ENCODE results near the gene PTBP2. TPM values are rescaled to one million over a fixed set of nuclear protein-coding genes. Genes with fewer than 3 reads are reported as not detected.

PTBP2 gene
- total and polyA plus RNA-seq, 10 of the 15 experiments (the other 5 are each of a cell fraction or from before 2014, with no cell fraction given), result 5.8 to 17.5 (median 11.1) TPM

DNA sequence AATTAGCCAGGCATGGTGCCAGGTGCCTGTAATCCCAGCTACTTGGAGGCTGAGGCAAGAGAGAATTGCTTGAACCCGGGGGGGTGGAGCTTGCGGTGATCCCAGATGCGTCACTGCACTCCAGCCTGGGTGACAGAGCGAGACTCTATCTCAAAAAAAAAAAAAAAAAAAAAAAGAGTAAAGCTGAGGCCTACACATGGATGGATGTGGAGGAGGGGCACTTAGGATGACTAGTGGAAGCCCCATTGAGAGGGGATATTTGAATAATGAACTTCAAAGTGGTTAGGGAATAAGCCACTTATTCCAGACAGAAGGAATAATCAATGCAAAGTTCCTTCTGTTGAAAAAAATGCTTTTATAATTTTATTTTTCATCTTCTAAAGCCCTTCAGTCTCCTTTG, 51.4 kb downstream of the PTBP2 start:
- intact Hi-C loops (cut with micrococcal nuclease; ENCODE audit: unreplicated experiment), result no loop called here
- peaks cover 1% of the 10 kb centered on the region; the same call in 1 of the 2 replicates for H3K79me2 ChIP-seq (ENCODE audit: control insufficient read depth, insufficient read depth, low read length)
- POLR2A ChIA-PET, result interaction anchor here (0.6 kb wide), 1 partner anchor 27 kb away, joined by 4 read pairs; no protein-coding TSS in a partner anchor

More for the DNA sequence above, 51.4 kb downstream of the PTBP2 start:
- Histone ChIP-seq H3K27ac (ENCODE audit: control insufficient read depth, insufficient read depth) (no peak overlapping the region), H3K4me1 (ENCODE audit: control insufficient read depth, insufficient read depth, low read length) (no peaks in the 10 kb centered on the region), H3K36me3 (ENCODE audit: control insufficient read depth in 2 of 2, insufficient read depth in 2 of 2, low read length in 1 of 2) (peaks cover 2 to 13% of the 10 kb centered on the region in 2 experiments), H3K9me3 (replicated peaks; ENCODE audit: control insufficient read depth, insufficient read depth, low read length) (no peaks in the 10 kb centered on the region), H3K4me2 (ENCODE audit: control insufficient read depth, insufficient read depth) (no peak overlapping the region), H3K4me3 (no peak overlapping the region), H3K27me3 (replicated peaks in 1 of 2; ENCODE audit: control insufficient read depth in 2 of 2, insufficient read depth in 2 of 2, low read length in 1 of 2) (no peaks in the 10 kb centered on the region), H3K9ac (ENCODE audit: control insufficient read depth, insufficient read depth, low read length) (no peak overlapping the region), H2AFZ (ENCODE audit: control insufficient read depth, low read depth, low read length) (no peak overlapping the region), H4K20me1 (ENCODE audit: control insufficient read depth, insufficient read depth) (no peaks in the 10 kb centered on the region)
- no peak for FAIRE-seq
- ChIA-PET RAD21 (ENCODE audit: unreplicated experiment) (no interaction called here), CTCF (interaction anchor here (0.7 kb wide), 1 partner anchor 1052 kb away, joined by 3 read pairs; no protein-coding TSS in a partner anchor), SMC1A (ENCODE audit: uncharacterized antibody, unreplicated experiment) (interaction anchor here (1.3 to 1.5 kb wide), 2 partner anchors 22 to 29 kb away, joined by 3 read pairs; no protein-coding TSS in a partner anchor)
- TF ChIP-seq PKNOX1 (IDR thresholded peaks at IDR 0.05) (no peak), CREB1 (IDR thresholded peaks at IDR 0.05; ENCODE audit: low read depth) (no peak), MTA2 (IDR thresholded peaks at IDR 0.05; ENCODE audit: low read depth) (no peak), RUNX3 (IDR thresholded peaks at IDR 0.05; ENCODE audit: low read length) (no peak), IRF4 (IDR thresholded peaks at IDR 0.05; ENCODE audit: low read depth, low read length) (no peak), STAT1 (conservative IDR thresholded peaks at IDR 0.05) (no peak), POLR2A (IDR thresholded peaks at IDR 0.05; ENCODE audit: low read depth, low read length) (no peak), NR2C2 (IDR thresholded peaks at IDR 0.05; ENCODE audit: borderline replicate concordance, control insufficient read depth, insufficient read length, low read depth) (no peak), ZBED1 (IDR thresholded peaks at IDR 0.05; ENCODE audit: borderline replicate concordance) (no peak), JUND (IDR thresholded peaks at IDR 0.05; ENCODE audit: low read depth, low read length) (no peak), RELB (IDR thresholded peaks at IDR 0.05; ENCODE audit: low read depth) (no peak), ZNF217 (IDR thresholded peaks at IDR 0.05) (no peak)
- BruUV-seq (replicated peaks), result no TSS peak
- 98% methylated on average over 4 of the region's 4 CpGs for WGBS (ENCODE audit: insufficient coverage, insufficient replicate concordance, low lambda C conversion rate, missing lambda C conversion rate)
- no peak for DNase-seq (ENCODE audit: low read depth, low spot score)
- in situ Hi-C loops (cut with MboI), result no loop called here
- ATAC-seq, result no peak
